IMR-90 (cell line): ENCODE measurements around the gene GLIS1. TPM values are rescaled to one million over a fixed set of nuclear protein-coding genes. Genes with fewer than 3 reads are reported as not detected.

Experiments
- ATAC-seq: fragments of 200-7000 bp; cut with Tn5 transposase; 2 replicates; pipeline ENCODE4 v1.9.1; 2020; ENCODE audit warnings: low read depth, mild to moderate bottlenecking, moderate library complexity
- BruUV-seq: library from RNA; stranded (reverse); fragments of 400-500 nt; replicated peaks from 2 replicates; lab custom pipeline; 2021; lab: Mats Ljungman, UMichigan
- CTCF ChIA-PET: fragments of 300-600 bp; formaldehyde crosslinking; extraction: SDS; loops from one replicate; lab custom pipeline; 2021; ENCODE audit warnings: antibody characterized with exemption; lab: Yijun Ruan, JAX
- POLR2A ChIA-PET: fragments of 300-600 bp; sonication (Branson Sonifier 250); formaldehyde crosslinking; loops from one replicate; lab custom pipeline; 2022; ENCODE audit warnings: antibody characterized with exemption; ENCODE audit not compliant: unreplicated experiment; lab: Charles Lee
- DNase-seq: peaks from one replicate; pipeline ENCODE4 v3.0.0; 2013
- H2AFZ ChIP-seq: replicated peaks from 2 replicates; pipeline ENCODE3; 2013; ENCODE audit warnings: low read length, mild to moderate bottlenecking; ENCODE audit not compliant: poor library complexity
- H2AK5ac ChIP-seq: 2 replicates; pipeline ENCODE4 v1.6.1; 2013; ENCODE audit warnings: low read depth, low read length, inconsistent platforms
- H2AK9ac ChIP-seq: replicated peaks from 2 replicates; pipeline ENCODE3; 2013; ENCODE audit warnings: mild to moderate bottlenecking, low read depth, low read length, moderate library complexity; ENCODE audit not compliant: poor library complexity
- H2BK120ac ChIP-seq: 2 replicates; pipeline ENCODE4 v1.6.1; 2013; ENCODE audit warnings: low read depth, low read length, inconsistent platforms
- H2BK15ac ChIP-seq: 3 replicates; pipeline ENCODE4 v1.6.1; 2013; ENCODE audit warnings: low read depth, low read length, inconsistent platforms
- H2BK20ac ChIP-seq: 2 replicates; pipeline ENCODE4 v1.6.1; 2013; ENCODE audit warnings: low read depth, mild to moderate bottlenecking, inconsistent platforms, low read length, moderate library complexity
- H2BK5ac ChIP-seq: 2 replicates; pipeline ENCODE4 v1.6.1; 2013; ENCODE audit warnings: mild to moderate bottlenecking, low read depth, low read length, inconsistent platforms; ENCODE audit not compliant: poor library complexity, severe bottlenecking
- H3K14ac ChIP-seq: replicated peaks from 2 replicates; pipeline ENCODE4 v1.6.1; 2013; ENCODE audit warnings: low read depth, low read length, inconsistent platforms
- H3K18ac ChIP-seq: 2 replicates; pipeline ENCODE4 v1.6.1; 2013; ENCODE audit warnings: low read depth, low read length, control low read depth
- H3K23ac ChIP-seq: 2 replicates; pipeline ENCODE4 v1.6.1; 2013; ENCODE audit warnings: low read depth, low read length, inconsistent platforms
- H3K27ac ChIP-seq: 2 replicates; pipeline ENCODE4 v1.5.1; 2013; ENCODE audit warnings: mild to moderate bottlenecking, control low read depth, low read length; ENCODE audit not compliant: insufficient read depth
- H3K27me3 ChIP-seq: 2 replicates; pipeline ENCODE4 v1.6.1; 2013; ENCODE audit warnings: low read length; ENCODE audit not compliant: control insufficient read depth, insufficient read depth
- H3K36me3 ChIP-seq: 2 replicates; pipeline ENCODE4 v1.6.1; 2013; ENCODE audit warnings: low read length, mixed read lengths; ENCODE audit not compliant: control insufficient read depth, insufficient read depth
- H3K4ac ChIP-seq: 2 replicates; pipeline ENCODE4 v1.6.1; 2013; ENCODE audit warnings: low read depth, low read length, inconsistent platforms
- H3K4me1 ChIP-seq: 2 replicates; pipeline ENCODE4 v1.6.1; 2013; ENCODE audit warnings: low read length, mixed read lengths; ENCODE audit not compliant: control insufficient read depth, insufficient read depth
- H3K4me2 ChIP-seq: 2 replicates; pipeline ENCODE4 v1.6.1; 2013; ENCODE audit warnings: low read depth, mild to moderate bottlenecking, control low read depth, low read length, moderate library complexity
- H3K4me3 ChIP-seq: 2 replicates; pipeline ENCODE4 v1.5.1; 2013; ENCODE audit warnings: low read depth, mild to moderate bottlenecking, control low read depth, low read length, moderate library complexity; ENCODE audit not compliant: insufficient read depth
- H3K56ac ChIP-seq: 2 replicates; pipeline ENCODE4 v1.6.1; 2013; ENCODE audit warnings: low read length, inconsistent platforms; ENCODE audit not compliant: insufficient read depth; ENCODE audit errors: extremely low read depth
- H3K79me1 ChIP-seq, 2 experiments: 2 replicates each; pipeline ENCODE4 v1.6.1; 2013; ENCODE audit warnings: low read length in 2 of 2, inconsistent platforms in 1 of 2, low read depth in 1 of 2
- H3K9ac ChIP-seq: 2 replicates; pipeline ENCODE4 v1.6.1; 2013; ENCODE audit warnings: low read depth, low read length, control low read depth
- H3K9me1 ChIP-seq: 2 replicates; pipeline ENCODE4 v1.6.1; 2013; ENCODE audit warnings: low read length, inconsistent platforms; ENCODE audit not compliant: insufficient read depth
- H3K9me3 ChIP-seq: 2 replicates; pipeline ENCODE4 v1.6.1; 2013; ENCODE audit warnings: low read length; ENCODE audit not compliant: control insufficient read depth, insufficient read depth
- H4K20me1 ChIP-seq: 2 replicates; pipeline ENCODE4 v1.6.1; 2013; ENCODE audit warnings: low read length, inconsistent platforms; ENCODE audit not compliant: insufficient read depth
- H4K5ac ChIP-seq: 2 replicates; pipeline ENCODE4 v1.6.1; 2013; ENCODE audit warnings: mild to moderate bottlenecking, low read depth, low read length, control low read depth
- H4K8ac ChIP-seq, 2 experiments: 2 replicates each; pipeline ENCODE4 v1.6.1; 2013; ENCODE audit warnings: low read depth in 2 of 2, low read length in 2 of 2, control low read depth in 1 of 2, inconsistent platforms in 1 of 2
- H4K91ac ChIP-seq: 2 replicates; pipeline ENCODE4 v1.6.1; 2013; ENCODE audit warnings: low read depth, low read length, inconsistent platforms; ENCODE audit not compliant: insufficient read depth
- RFX5 ChIP-seq: IDR thresholded peaks from 2 replicates; pipeline ENCODE4 v1.8.0; 2012; ENCODE audit warnings: low read depth, mild to moderate bottlenecking, low read length, moderate library complexity
- WGBS, 2 experiments: methylation state at CpG; one replicate each; pipeline versions ENCODE4 v1.1.5 to v1.1.7; 2013; ENCODE audit warnings: missing lambda C conversion rate in 2 of 2; ENCODE audit not compliant: insufficient read length in 1 of 2; ENCODE audit errors: extremely low coverage in 2 of 2; 5-methylcytosine and 5-hydroxymethylcytosine counted together
- dilution Hi-C: fragments of 300-500 bp; cut with HindIII; formaldehyde crosslinking; loops from one replicate; pipeline ENCODE4 v1.14.3; 2018; ENCODE audit warnings: low sequenced_read_pairs; ENCODE audit not compliant: unreplicated experiment
- in situ Hi-C: fragments of 300-500 bp; cut with MboI; formaldehyde crosslinking; loops from 3 replicates; pipeline ENCODE4 v1.14.3; 2019; ENCODE audit warnings: low sequenced_read_pairs, inconsistent platforms, mixed read lengths
- intact Hi-C: fragments of 100-400 bp; cut with micrococcal nuclease; formaldehyde crosslinking; loops from 2 replicates; pipeline ENCODE4 v1.10.0; 2022
- polyA plus RNA-seq, 3 experiments: library from polyadenylated mRNA; depleted of rRNA; stranded (reverse); fragments of >200 nt; gene quantifications; 2 replicates each; pipeline ENCODE4 v1.2.3, GENCODE V29; 2012; ENCODE audit warnings: low replicate concordance in 1 of 3
- total RNA-seq: library from RNA; depleted of rRNA; stranded (reverse); fragments of >200 nt; gene quantifications from 2 replicates; pipeline ENCODE4 v1.2.3, GENCODE V29; 2012

Gene GLIS1
- total and polyA plus RNA-seq, 2 of the 4 experiments (the other 2 are of a cell fraction) = 0.18 to 2.3 TPM

DNA sequence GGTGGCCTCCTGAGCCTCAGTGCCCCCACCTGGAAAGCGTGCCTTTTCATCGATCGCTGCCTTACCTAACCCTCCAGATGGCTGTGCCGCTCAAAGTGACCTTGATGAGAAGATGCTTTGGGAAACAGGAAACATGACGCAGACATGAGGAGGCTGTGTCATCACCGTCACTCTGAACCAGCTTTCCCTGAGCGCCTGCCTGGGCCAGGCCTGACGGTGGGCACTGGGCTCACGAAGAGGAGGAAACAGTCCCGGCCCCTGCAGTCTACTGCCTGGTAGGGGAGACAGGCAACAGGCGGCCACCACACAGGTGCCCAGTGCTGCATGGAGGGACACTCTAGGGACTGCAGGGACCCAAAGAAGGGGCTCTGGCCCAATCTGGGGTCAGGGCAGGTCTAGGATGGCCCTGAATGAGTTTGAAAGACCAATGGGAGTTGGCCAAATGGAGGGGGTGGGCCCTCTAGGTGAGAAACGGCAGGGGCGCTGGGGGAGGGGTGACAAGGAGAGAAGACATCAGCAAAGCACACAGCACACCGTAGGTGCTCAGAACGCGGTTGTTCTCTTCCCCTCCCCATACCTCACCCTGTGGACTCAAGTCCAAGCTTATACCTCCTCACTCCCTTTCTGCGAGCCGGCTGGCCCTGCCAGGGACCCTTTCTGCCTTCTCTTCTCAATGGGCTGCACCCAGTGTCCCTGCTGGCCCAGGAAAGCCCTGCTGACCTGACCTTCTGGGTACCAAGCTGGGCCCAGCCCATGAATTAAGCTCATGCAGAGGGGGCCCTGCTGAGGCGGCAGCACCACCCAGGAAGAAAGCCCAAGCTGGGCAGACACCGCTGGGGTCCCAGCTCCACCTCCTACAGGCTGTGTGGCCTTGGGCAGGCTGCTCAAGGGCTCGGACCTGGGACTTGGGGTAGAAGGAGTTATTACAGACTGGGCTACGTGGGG is 44.9 kb downstream of the GLIS1 start:
- H3K18ac ChIP-seq = no peak overlapping the region
- peaks cover 2% of the 10 kb centered on the region; the same call in 1 of the 2 replicates for H3K4me1 ChIP-seq
- dilution Hi-C loops = no loop called here
- H4K20me1 ChIP-seq = peaks cover 15% of the 10 kb centered on the region; the same call in 1 of the 2 replicates
- H3K23ac ChIP-seq = no peak overlapping the region
- TF ChIP-seq RFX5 = no peak
- no peak overlapping the region for H3K9ac ChIP-seq
- H2BK120ac ChIP-seq = no peak overlapping the region
- 88% methylated on average over 8 of the region's 22 CpGs; no CpG with 5 or more reads in 1 of the 2 experiments for WGBS, 2 experiments
- H3K4me2 ChIP-seq = no peak overlapping the region
- H4K8ac ChIP-seq = no peak overlapping the region
- H2AK5ac ChIP-seq = no peak overlapping the region; the same call in 1 of the 2 replicates
- H2AFZ ChIP-seq = peak overlapping the region; percentile 5
- no peaks in the 10 kb centered on the region for H3K9me3 ChIP-seq
- POLR2A ChIA-PET = no interaction called here
- H2BK5ac ChIP-seq = no peak overlapping the region
- H3K14ac ChIP-seq = no peak overlapping the region
- peak overlapping the region; percentile 22; the same call in 1 of the 2 replicates for H3K4ac ChIP-seq
- BruUV-seq = no TSS peak
- no peak overlapping the region for H3K27ac ChIP-seq
- DNase-seq (peak; percentile 44), ATAC-seq (no peak)
- intact Hi-C loops = no loop called here
- no peak overlapping the region for H4K5ac ChIP-seq
- H3K56ac ChIP-seq = no peak overlapping the region
- no peaks in the 10 kb centered on the region for H3K36me3 ChIP-seq
- CTCF ChIA-PET = interaction anchor here (1.2 kb wide), 1 partner anchor 22 kb away, joined by 3 read pairs; no protein-coding TSS in a partner anchor
- H3K79me1 ChIP-seq = peaks cover 3 to 17% of the 10 kb centered on the region in 2 experiments; a peak in 3 of 4 replicates
- H3K4me3 ChIP-seq = no peak overlapping the region
- no peaks in the 10 kb centered on the region for H3K27me3 ChIP-seq
- 0 out of 2 replicates have a peak, but pooled peaks cover 4% of the 10 kb centered on the region for H3K9me1 ChIP-seq
- H2AK9ac ChIP-seq = no peak overlapping the region
- no peak overlapping the region for H4K91ac ChIP-seq
- H2BK20ac ChIP-seq = no peak overlapping the region
- no peak overlapping the region for H2BK15ac ChIP-seq
- in situ Hi-C loops = no loop called here
